HUES64 (cell line): ENCODE data around the gene METTL22.

Source experiments
- H3K27ac ChIP-seq: 2 replicates; pipeline ENCODE4 v1.7.0; 2013; ENCODE audit warnings: low read depth, low read length, inconsistent platforms
- H3K27me3 ChIP-seq: 2 replicates; pipeline ENCODE4 v1.6.1; 2013; ENCODE audit warnings: mild to moderate bottlenecking, low read length; ENCODE audit not compliant: insufficient read depth
- H3K36me3 ChIP-seq: 2 replicates; pipeline ENCODE4 v1.6.1; 2013; ENCODE audit warnings: mild to moderate bottlenecking, low read length; ENCODE audit not compliant: insufficient read depth
- H3K4me1 ChIP-seq: 2 replicates; pipeline ENCODE4 v1.6.1; 2013; ENCODE audit warnings: mild to moderate bottlenecking, low read length, moderate library complexity; ENCODE audit not compliant: insufficient read depth
- H3K4me3 ChIP-seq: 2 replicates; pipeline ENCODE4 v1.5.1; 2013; ENCODE audit warnings: mild to moderate bottlenecking, low read length, moderate library complexity
- H3K9ac ChIP-seq: 2 replicates; pipeline ENCODE4 v1.6.1; 2013; ENCODE audit warnings: mild to moderate bottlenecking, low read depth, low read length
- H3K9me3 ChIP-seq: 2 replicates; pipeline ENCODE4 v1.6.1; 2013; ENCODE audit warnings: low read depth, low read length; ENCODE audit not compliant: insufficient read depth
- WGBS: fragments of 150-250, 120-280 bp; methylation state at CpG from one replicate; pipeline ENCODE4 v1.1.7; 2013; ENCODE audit warnings: missing lambda C conversion rate; 5-methylcytosine and 5-hydroxymethylcytosine counted together

Gene METTL22

GRCh38 chr16:8634991-8635736, 13.7 kb downstream of the METTL22 start:
- WGBS: 78% methylated on average over 18 of the region's 18 CpGs
- no peaks in the 10 kb centered on the region for H3K27me3 ChIP-seq
- no peaks in the 10 kb centered on the region for H3K4me1 ChIP-seq
- no peak overlapping the region for H3K4me3 ChIP-seq
- H3K36me3 ChIP-seq: peaks cover 94% of the 10 kb centered on the region
- no peaks in the 10 kb centered on the region for H3K9me3 ChIP-seq
- H3K9ac ChIP-seq: no peak overlapping the region
- H3K27ac ChIP-seq: no peak overlapping the region

- Histone ChIP-seq H3K27ac (no peak overlapping the region), H3K9ac (no peak overlapping the region), H3K9me3 (no peaks in the 10 kb centered on the region), H3K36me3 (peaks cover 92% of the 10 kb centered on the region), H3K4me1 (no peaks in the 10 kb centered on the region), H3K27me3 (no peaks in the 10 kb centered on the region), H3K4me3 (no peak overlapping the region)
- 94% methylated on average over 11 of the region's 13 CpGs for WGBS
Measured at GRCh38 chr16:8639694-8640093, 18.2 kb downstream of the METTL22 start.

GRCh38 chr16:8641671-8642070, 20.2 kb downstream of the METTL22 start:
- Histone ChIP-seq H3K27me3 (no peaks in the 10 kb centered on the region), H3K9ac (no peak overlapping the region), H3K4me1 (no peaks in the 10 kb centered on the region), H3K36me3 (peaks cover 93% of the 10 kb centered on the region), H3K27ac (no peak overlapping the region), H3K9me3 (no peaks in the 10 kb centered on the region), H3K4me3 (no peak overlapping the region)
- WGBS: 85% methylated on average over 9 of the region's 9 CpGs

- Histone ChIP-seq H3K4me3 (no peak overlapping the region), H3K9me3 (no peaks in the 10 kb centered on the region), H3K9ac (no peak overlapping the region), H3K27ac (no peak overlapping the region), H3K27me3 (no peaks in the 10 kb centered on the region), H3K4me1 (no peaks in the 10 kb centered on the region), H3K36me3 (peaks cover 93% of the 10 kb centered on the region)
- 90% methylated on average over 16 of the region's 16 CpGs for WGBS
Measured at GRCh38 chr16:8642146-8642545, 20.6 kb downstream of the METTL22 start.

- no peaks in the 10 kb centered on the region for H3K9me3 ChIP-seq
- H3K4me3 ChIP-seq: no peak overlapping the region
- H3K36me3 ChIP-seq: peaks cover 87% of the 10 kb centered on the region
- WGBS: 93% methylated on average over 29 of the region's 29 CpGs
- H3K4me1 ChIP-seq: no peaks in the 10 kb centered on the region
- H3K27me3 ChIP-seq: no peaks in the 10 kb centered on the region
- H3K9ac ChIP-seq: no peak overlapping the region
- H3K27ac ChIP-seq: no peak overlapping the region
Measured at GRCh38 chr16:8644211-8645140, 23.0 kb downstream of the METTL22 start.

GRCh38 chr16:8645141-8645521, 23.6 kb downstream of the METTL22 start:
- 86% methylated on average over 11 of the region's 11 CpGs for WGBS
- Histone ChIP-seq H3K27ac (no peak overlapping the region), H3K9me3 (no peaks in the 10 kb centered on the region), H3K4me3 (no peak overlapping the region), H3K4me1 (no peaks in the 10 kb centered on the region), H3K9ac (no peak overlapping the region), H3K36me3 (peaks cover 80% of the 10 kb centered on the region), H3K27me3 (no peaks in the 10 kb centered on the region)

GRCh38 chr16:8645831-8646230, 24.3 kb downstream of the METTL22 start:
- Histone ChIP-seq H3K4me3 (no peak overlapping the region), H3K9ac (no peak overlapping the region), H3K9me3 (no peaks in the 10 kb centered on the region), H3K36me3 (peaks cover 78% of the 10 kb centered on the region), H3K27ac (no peak overlapping the region), H3K4me1 (no peaks in the 10 kb centered on the region), H3K27me3 (no peaks in the 10 kb centered on the region)
- WGBS: 91% methylated on average over 13 of the region's 13 CpGs

GRCh38 chr16:8646326-8647053, 25.0 kb downstream of the METTL22 start:
- Histone ChIP-seq H3K27ac (no peak overlapping the region), H3K4me3 (no peak overlapping the region), H3K36me3 (peaks cover 72% of the 10 kb centered on the region), H3K9ac (no peak overlapping the region), H3K9me3 (no peaks in the 10 kb centered on the region), H3K4me1 (no peaks in the 10 kb centered on the region), H3K27me3 (no peaks in the 10 kb centered on the region)
- 94% methylated on average over 13 of the region's 13 CpGs for WGBS

- Histone ChIP-seq H3K27ac (no peak overlapping the region), H3K9me3 (no peaks in the 10 kb centered on the region), H3K36me3 (peaks cover 58% of the 10 kb centered on the region), H3K4me1 (no peaks in the 10 kb centered on the region), H3K27me3 (no peaks in the 10 kb centered on the region), H3K9ac (no peak overlapping the region), H3K4me3 (no peak overlapping the region)
- 85% methylated on average over 8 of the region's 9 CpGs for WGBS
Measured at GRCh38 chr16:8647721-8648318, 26.3 kb downstream of the METTL22 start.

GRCh38 chr16:8648877-8649276, 27.4 kb downstream of the METTL22 start:
- H3K27ac ChIP-seq: no peak overlapping the region
- no peaks in the 10 kb centered on the region for H3K27me3 ChIP-seq
- WGBS: 86% methylated on average over 4 of the region's 4 CpGs
- H3K4me3 ChIP-seq: no peak overlapping the region
- H3K4me1 ChIP-seq: no peaks in the 10 kb centered on the region
- peaks cover 48% of the 10 kb centered on the region for H3K36me3 ChIP-seq
- no peak overlapping the region for H3K9ac ChIP-seq
- no peaks in the 10 kb centered on the region for H3K9me3 ChIP-seq
